Neutrophil (primary cell): Measurements from ENCODE around the gene SORCS2.

ENCODE experiments used
- H3K27ac ChIP-seq: fragments of 200-600 bp; sonication (generic); 2 replicates; pipeline ENCODE4 v1.5.1; 2016; ENCODE audit warnings: mild to moderate bottlenecking, moderate library complexity
- H3K27me3 ChIP-seq: fragments of 200-600 bp; sonication (generic); 2 replicates; pipeline ENCODE4 v1.6.0; 2016; ENCODE audit warnings: mild to moderate bottlenecking
- H3K36me3 ChIP-seq: fragments of 200-600 bp; sonication (generic); 2 replicates; pipeline ENCODE4 v1.5.1; 2017
- H3K4me1 ChIP-seq, 2 experiments: fragments of 200-600 bp in 1 of 2; sonication (generic) in 1 of 2; 1 replicate in 1 of 2; 2 replicates in 1 of 2; pipeline versions ENCODE4 v1.5.1 to v1.6.1; 2013 to 2016; ENCODE audit warnings: low read depth in 1 of 2, low read length in 1 of 2, mild to moderate bottlenecking in 1 of 2, moderate library complexity in 1 of 2; ENCODE audit not compliant: control insufficient read depth in 1 of 2, insufficient read depth in 1 of 2
- H3K4me3 ChIP-seq, 2 experiments: fragments of 200-600 bp in 1 of 2; sonication (generic) in 1 of 2; 1 replicate in 1 of 2; 2 replicates in 1 of 2; pipeline ENCODE4 v1.5.1; 2013 to 2016; ENCODE audit warnings: low read depth in 1 of 2, low read length in 1 of 2, mild to moderate bottlenecking in 1 of 2, moderate library complexity in 1 of 2
- H3K9me3 ChIP-seq: fragments of 200-600 bp; sonication (generic); 2 replicates; pipeline ENCODE4 v1.5.1; 2016
- CTCF ChIP-seq: fragments of 200-600 bp; sonication (generic); IDR thresholded peaks from 2 replicates; pipeline ENCODE4 v1.5.1; 2016; ENCODE audit warnings: antibody characterized with exemption

The SORCS2 gene

GRCh38 chr4:7487998-7488671 is 295.8 kb downstream of the SORCS2 start:
- no peak overlapping the region for H3K4me3 ChIP-seq
- no peaks in the 10 kb centered on the region for H3K36me3 ChIP-seq
- peaks cover 41% of the 10 kb centered on the region for H3K27me3 ChIP-seq
- no peaks in the 10 kb centered on the region for H3K4me1 ChIP-seq
- no peaks in the 10 kb centered on the region for H3K9me3 ChIP-seq
- no peak overlapping the region for H3K27ac ChIP-seq
- TF ChIP-seq CTCF = no peak

- H3K4me1 ChIP-seq = no peaks in the 10 kb centered on the region
- no peak for TF ChIP-seq CTCF
- peaks cover 28% of the 10 kb centered on the region for H3K27me3 ChIP-seq
- no peak overlapping the region for H3K27ac ChIP-seq
- no peaks in the 10 kb centered on the region for H3K9me3 ChIP-seq
- H3K4me3 ChIP-seq = no peak overlapping the region
- H3K36me3 ChIP-seq = no peaks in the 10 kb centered on the region
These were observed 299.6 kb downstream of the SORCS2 start for GRCh38 chr4:7491915-7492314.

- Histone ChIP-seq H3K9me3 (no peaks in the 10 kb centered on the region), H3K27ac (no peak overlapping the region), H3K27me3 (peaks cover 21% of the 10 kb centered on the region), H3K36me3 (no peaks in the 10 kb centered on the region), H3K4me1 (no peaks in the 10 kb centered on the region), H3K4me3 (no peak overlapping the region)
- TF ChIP-seq CTCF = no peak
These were observed 306.3 kb downstream of the SORCS2 start for GRCh38 chr4:7498446-7499200.

- TF ChIP-seq CTCF = no peak
- Histone ChIP-seq H3K4me1 (no peaks in the 10 kb centered on the region), H3K36me3 (no peaks in the 10 kb centered on the region), H3K9me3 (no peaks in the 10 kb centered on the region), H3K27me3 (peaks cover 21% of the 10 kb centered on the region), H3K4me3 (no peak overlapping the region), H3K27ac (no peak overlapping the region)
These were observed 307.3 kb downstream of the SORCS2 start for GRCh38 chr4:7499661-7500060.

- no peaks in the 10 kb centered on the region for H3K36me3 ChIP-seq
- H3K9me3 ChIP-seq = no peaks in the 10 kb centered on the region
- peaks cover 21% of the 10 kb centered on the region for H3K27me3 ChIP-seq
- no peaks in the 10 kb centered on the region for H3K4me1 ChIP-seq
- TF ChIP-seq CTCF = no peak
- no peak overlapping the region for H3K27ac ChIP-seq
- H3K4me3 ChIP-seq = no peak overlapping the region
These were observed 308.1 kb downstream of the SORCS2 start for GRCh38 chr4:7500404-7500803.
